ENCODE measurements around the gene COPS3. TPM values are rescaled to one million over a fixed set of nuclear protein-coding genes. Genes with fewer than 3 reads are reported as not detected.

COPS3 gene
- total RNA-seq, 1 donor from 2014 or later, result 87.4 TPM

- no peaks in the 10 kb centered on the region for H3K27me3 ChIP-seq (ENCODE audit: control insufficient read depth, insufficient read depth, low read length)
- peaks cover 50% of the 10 kb centered on the region for H3K36me3 ChIP-seq (ENCODE audit: control insufficient read depth, insufficient read depth, low read length)
- no peak for TF ChIP-seq CTCF (IDR thresholded peaks at IDR 0.05; ENCODE audit: insufficient read depth, low read length, severe bottlenecking)
- FAIRE-seq (peak; percentile 18), DNase-seq (ENCODE audit: low read depth) (no peak)
- no peak overlapping the region for H3K4me3 ChIP-seq (ENCODE audit: low read depth, low read length)
Measured at GRCh38 chr17:17228521-17229279, 52.3 kb downstream of the COPS3 start.

GRCh38 chr17:17227608-17228520 lies 53.2 kb downstream of the COPS3 start:
- DNase-seq (ENCODE audit: low read depth), result no peak
- Histone ChIP-seq H3K4me3 (ENCODE audit: low read depth, low read length) (no peak overlapping the region), H3K27me3 (ENCODE audit: control insufficient read depth, insufficient read depth, low read length) (no peaks in the 10 kb centered on the region), H3K36me3 (ENCODE audit: control insufficient read depth, insufficient read depth, low read length) (peaks cover 54% of the 10 kb centered on the region)
- no peak for FAIRE-seq
- TF ChIP-seq CTCF (IDR thresholded peaks at IDR 0.05; ENCODE audit: insufficient read depth, low read length, severe bottlenecking), result no peak

GRCh38 chr17:17226451-17227265 lies 54.4 kb downstream of the COPS3 start:
- Histone ChIP-seq H3K4me3 (ENCODE audit: low read depth, low read length) (no peak overlapping the region), H3K27me3 (ENCODE audit: control insufficient read depth, insufficient read depth, low read length) (no peaks in the 10 kb centered on the region), H3K36me3 (ENCODE audit: control insufficient read depth, insufficient read depth, low read length) (peaks cover 52% of the 10 kb centered on the region)
- FAIRE-seq (no peak), DNase-seq (ENCODE audit: low read depth) (no peak)
- no peak for TF ChIP-seq CTCF (IDR thresholded peaks at IDR 0.05; ENCODE audit: insufficient read depth, low read length, severe bottlenecking)

- H3K36me3 ChIP-seq (ENCODE audit: control insufficient read depth, insufficient read depth, low read length), result peaks cover 54% of the 10 kb centered on the region
- H3K4me3 ChIP-seq (ENCODE audit: low read depth, low read length), result no peak overlapping the region
- FAIRE-seq (no peak), DNase-seq (ENCODE audit: low read depth) (no peak)
- no peaks in the 10 kb centered on the region for H3K27me3 ChIP-seq (ENCODE audit: control insufficient read depth, insufficient read depth, low read length)
- TF ChIP-seq CTCF (IDR thresholded peaks at IDR 0.05; ENCODE audit: insufficient read depth, low read length, severe bottlenecking), result no peak
Measured at GRCh38 chr17:17225901-17226300, 55.1 kb downstream of the COPS3 start.

GRCh38 chr17:17224137-17224536 lies 56.9 kb downstream of the COPS3 start:
- no peak overlapping the region for H3K4me3 ChIP-seq (ENCODE audit: low read depth, low read length)
- H3K27me3 ChIP-seq (ENCODE audit: control insufficient read depth, insufficient read depth, low read length), result no peaks in the 10 kb centered on the region
- peaks cover 58% of the 10 kb centered on the region for H3K36me3 ChIP-seq (ENCODE audit: control insufficient read depth, insufficient read depth, low read length)
- FAIRE-seq, result no peak
- TF ChIP-seq CTCF (IDR thresholded peaks at IDR 0.05; ENCODE audit: insufficient read depth, low read length, severe bottlenecking), result no peak
- no peak for DNase-seq (ENCODE audit: low read depth)
